Retinal pigment epithelial cell (primary cell): ENCODE data around the gene CRACR2A.

ENCODE experiments used
- DNase-seq: peaks from one replicate; pipeline ENCODE4 v3.0.0-alpha.2; 2010; ENCODE audit warnings: low read depth
- H3K4me3 ChIP-seq: 2 replicates; pipeline ENCODE4 v1.5.1; 2011; ENCODE audit warnings: mild to moderate bottlenecking, low read length, control low read depth, moderate library complexity
- TF ChIP-seq, protein P1 (sequence below): conservative IDR thresholded peaks from 2 replicates; pipeline ENCODE4 v1.5.1; 2011; ENCODE audit warnings: low read depth, low read length, control low read depth, inconsistent platforms

Gene CRACR2A

DNA sequence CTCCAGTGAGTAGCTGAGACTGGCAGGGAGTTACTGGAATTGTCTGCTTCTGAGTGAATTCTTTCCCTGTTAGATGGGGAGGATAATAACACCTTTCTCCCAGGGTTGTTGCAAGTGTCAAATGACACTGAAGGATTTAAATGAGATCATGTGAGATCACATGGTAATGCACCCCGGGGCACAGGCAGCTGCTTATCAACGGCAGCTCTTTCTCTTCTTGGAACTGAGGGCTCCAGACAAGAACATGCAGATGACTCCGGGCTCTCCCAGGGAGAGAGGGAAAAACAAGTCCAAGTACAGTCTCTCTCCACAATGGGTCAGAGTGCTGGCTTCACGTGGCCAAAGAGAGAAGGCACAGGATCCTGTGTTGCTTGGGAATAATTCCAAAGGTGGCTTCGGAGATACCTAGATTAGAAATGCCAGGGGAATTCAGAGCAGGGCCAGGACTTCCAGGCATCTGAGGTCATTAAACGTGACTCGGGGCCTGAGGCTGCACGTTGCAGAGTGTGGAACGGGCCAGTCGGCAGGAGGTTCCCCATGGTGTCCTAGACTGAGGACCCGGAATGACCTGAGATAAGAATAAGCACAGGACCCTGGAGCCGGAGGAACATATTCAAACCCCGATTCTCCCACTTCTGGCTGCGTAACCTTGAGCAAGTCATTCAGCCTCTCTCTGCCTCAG is 152.7 kb downstream of the CRACR2A start:
- TF ChIP-seq, protein P1, sequence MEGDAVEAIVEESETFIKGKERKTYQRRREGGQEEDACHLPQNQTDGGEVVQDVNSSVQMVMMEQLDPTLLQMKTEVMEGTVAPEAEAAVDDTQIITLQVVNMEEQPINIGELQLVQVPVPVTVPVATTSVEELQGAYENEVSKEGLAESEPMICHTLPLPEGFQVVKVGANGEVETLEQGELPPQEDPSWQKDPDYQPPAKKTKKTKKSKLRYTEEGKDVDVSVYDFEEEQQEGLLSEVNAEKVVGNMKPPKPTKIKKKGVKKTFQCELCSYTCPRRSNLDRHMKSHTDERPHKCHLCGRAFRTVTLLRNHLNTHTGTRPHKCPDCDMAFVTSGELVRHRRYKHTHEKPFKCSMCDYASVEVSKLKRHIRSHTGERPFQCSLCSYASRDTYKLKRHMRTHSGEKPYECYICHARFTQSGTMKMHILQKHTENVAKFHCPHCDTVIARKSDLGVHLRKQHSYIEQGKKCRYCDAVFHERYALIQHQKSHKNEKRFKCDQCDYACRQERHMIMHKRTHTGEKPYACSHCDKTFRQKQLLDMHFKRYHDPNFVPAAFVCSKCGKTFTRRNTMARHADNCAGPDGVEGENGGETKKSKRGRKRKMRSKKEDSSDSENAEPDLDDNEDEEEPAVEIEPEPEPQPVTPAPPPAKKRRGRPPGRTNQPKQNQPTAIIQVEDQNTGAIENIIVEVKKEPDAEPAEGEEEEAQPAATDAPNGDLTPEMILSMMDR = no peak
- H3K4me3 ChIP-seq = no peak overlapping the region
- DNase-seq = peak; percentile 9

DNA sequence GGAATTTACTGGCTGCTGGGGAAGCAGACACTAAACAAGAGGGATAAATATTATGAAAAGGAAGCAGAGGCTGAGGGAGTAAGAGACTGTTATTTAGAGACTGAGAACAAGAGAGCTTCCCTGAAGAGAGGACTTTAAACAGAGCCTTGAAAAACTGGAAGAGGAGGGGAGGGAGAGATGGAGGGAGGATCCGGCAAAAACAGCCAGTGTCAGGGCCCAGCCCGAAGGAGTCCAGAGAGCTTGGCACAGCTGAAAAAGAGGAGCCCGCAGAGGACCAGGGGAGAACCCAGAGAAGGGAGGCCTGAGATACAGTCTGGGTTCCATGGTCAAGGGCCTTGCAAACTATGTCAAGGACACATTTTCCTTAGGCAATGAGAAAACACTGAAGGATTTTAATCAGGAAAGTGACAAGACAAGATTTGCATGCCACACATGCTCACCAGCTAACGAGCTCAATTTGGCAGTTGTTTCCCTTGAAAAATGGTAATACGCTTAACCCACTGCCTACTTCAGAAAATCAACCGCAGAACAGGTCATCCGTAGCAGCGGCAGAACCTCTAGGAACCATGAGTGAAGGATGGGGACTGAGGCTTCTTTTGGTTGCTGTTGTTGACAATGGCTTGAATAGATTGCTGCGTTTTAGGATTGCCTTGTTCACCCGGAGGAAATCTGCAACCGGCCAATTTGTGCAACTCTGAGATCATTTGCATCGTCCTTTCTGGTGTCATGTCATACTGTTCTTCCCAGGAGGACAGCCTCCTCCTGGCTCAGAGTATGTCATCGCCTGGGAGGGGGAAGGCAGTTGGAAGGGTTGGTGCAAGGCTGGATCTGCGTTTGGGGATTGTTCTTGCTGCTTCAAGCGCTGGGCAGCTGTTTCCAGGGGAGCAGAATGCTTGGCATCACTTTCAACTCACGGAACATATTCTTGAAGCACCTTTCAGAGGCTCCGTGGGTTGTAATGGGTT is 153.7 kb downstream of the CRACR2A start:
- no peak for DNase-seq
- no peak overlapping the region for H3K4me3 ChIP-seq
- TF ChIP-seq, protein P1 = no peak

DNA sequence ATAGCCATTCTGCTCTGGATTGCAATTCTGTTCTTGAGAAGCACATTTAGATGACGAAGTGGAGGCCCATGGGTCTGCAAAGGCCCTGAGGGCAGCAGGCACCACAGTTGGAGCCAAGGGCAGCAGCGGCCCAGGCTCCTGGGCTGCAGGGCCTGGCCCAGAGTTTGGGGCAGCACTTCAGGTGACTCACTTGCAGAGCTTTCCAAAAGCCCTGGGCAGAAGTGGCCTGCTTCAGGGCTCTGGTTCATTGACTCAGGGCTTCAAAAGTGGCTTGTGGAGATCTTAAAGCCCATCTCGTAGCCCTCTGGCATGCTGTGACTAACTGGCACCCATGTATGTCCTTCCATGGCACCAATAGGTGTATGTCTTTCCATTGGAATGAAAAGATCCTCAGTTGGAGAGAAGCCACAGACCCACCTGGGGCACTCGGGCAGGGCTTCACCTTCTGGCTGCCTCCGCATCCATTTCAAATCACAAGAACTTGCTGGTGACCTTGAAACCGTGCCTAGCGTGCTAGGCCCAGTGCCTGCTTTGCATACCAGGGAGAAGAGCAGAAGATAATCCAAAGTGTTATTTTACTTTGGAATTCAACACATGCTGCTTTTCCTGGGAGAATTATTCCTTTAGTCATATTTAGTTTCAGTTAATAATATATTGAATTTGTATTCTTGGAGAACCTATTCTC is 155.2 kb downstream of the CRACR2A start:
- H3K4me3 ChIP-seq = no peak overlapping the region
- DNase-seq = no peak
- TF ChIP-seq, protein P1 = no peak

DNA sequence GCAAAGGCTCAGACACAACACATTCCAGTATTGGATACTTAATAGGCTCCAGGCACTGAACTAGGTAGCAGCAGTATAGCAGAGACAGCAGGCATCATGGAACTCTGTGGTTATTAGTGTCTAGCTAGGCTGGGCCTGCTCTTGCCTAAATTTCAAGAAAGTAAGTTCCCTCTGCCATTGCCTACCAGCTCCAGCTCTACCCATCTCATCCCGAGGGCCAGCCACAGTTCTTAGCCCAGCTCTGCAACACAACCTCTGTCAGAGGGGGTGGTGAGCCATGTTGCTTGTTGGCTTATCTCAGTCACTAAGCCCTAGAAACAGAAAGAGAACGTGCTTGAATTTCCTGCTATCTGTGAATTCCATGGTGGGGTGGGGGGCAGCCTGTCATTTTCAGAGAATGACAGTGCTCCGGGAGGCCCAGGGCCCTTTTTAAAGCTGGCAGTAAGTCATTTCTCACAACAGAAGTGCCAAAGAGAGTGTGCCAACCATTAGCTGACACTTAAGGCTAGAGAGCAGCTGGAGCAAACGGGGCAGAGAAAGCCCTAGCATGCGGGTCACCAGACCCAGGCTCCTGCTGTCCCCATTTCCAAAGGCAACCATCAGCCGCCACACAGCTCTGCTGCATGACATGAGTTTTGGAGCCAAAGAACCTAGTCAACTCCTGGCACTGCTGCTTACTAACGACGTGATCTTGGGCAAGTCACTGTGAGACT is 156.1 kb downstream of the CRACR2A start:
- TF ChIP-seq, protein P1 = no peak

DNA sequence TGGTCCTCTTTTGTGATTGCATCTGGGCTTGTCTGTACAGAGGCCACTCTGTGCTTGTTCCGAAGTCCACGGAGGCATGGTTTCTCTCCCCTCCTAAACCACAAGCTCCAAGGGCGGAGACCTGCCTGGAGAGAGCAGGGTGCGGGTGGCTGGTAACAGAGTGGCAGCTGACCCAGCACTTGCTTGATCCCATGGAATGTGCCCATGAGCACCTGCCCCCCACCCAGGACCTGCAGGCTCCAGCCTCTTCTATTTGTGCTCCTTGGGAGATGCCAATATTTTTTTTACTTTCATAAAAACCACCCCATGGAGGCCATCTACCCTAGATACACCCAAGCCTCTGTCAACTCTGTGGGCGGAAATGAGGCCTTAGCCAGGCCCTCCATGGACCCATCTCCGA is 157.2 kb downstream of the CRACR2A start:
- TF ChIP-seq, protein P1 = no peak
- no peak overlapping the region for H3K4me3 ChIP-seq
- no peak for DNase-seq

More for the DNA sequence above, 156.1 kb downstream of the CRACR2A start:
- H3K4me3 ChIP-seq = no peak overlapping the region
- DNase-seq = no peak

DNA sequence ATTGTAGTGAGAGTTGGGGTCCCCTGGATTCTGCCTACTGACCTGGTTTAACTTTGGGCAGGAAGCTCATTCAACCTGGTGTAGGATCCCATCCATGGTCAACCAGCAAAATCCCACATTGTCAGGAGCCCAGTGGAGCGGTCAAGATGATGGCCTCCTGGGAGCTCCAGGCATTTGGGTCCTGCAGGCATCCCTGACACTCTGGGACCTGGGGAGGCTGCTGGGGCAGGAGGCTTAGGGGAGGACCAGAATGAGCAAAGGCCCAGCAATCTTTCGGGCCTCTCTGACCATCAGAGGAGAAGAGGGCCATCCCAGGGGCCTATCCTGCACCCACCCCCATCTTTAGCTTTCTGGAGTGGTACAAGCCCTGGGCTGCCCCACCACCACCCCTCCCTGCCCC is 157.9 kb downstream of the CRACR2A start:
- TF ChIP-seq, protein P1 = no peak
- no peak overlapping the region for H3K4me3 ChIP-seq
- no peak for DNase-seq
